Measurements from ENCODE around the gene MORC2. TPM values are rescaled to one million over a fixed set of nuclear protein-coding genes. Genes with fewer than 3 reads are reported as not detected.

The MORC2 gene
- total and polyA plus RNA-seq, 9 of the 15 experiments (the other 6 are each of a cell fraction or from before 2014, with no cell fraction given) = 3.3 to 34.7 (median 16.7) TPM

Small RNA genes lying within 50 kb of the gene (small RNA-seq; reads per million reads assigned to genes)
- gene RF01892 = not detected

Other genes with a start within 250 kb of the MORC2 start
- 33.8 and 42.2 TPM in 2 replicates for gene TUG1, start 491 bp upstream of the MORC2 start, total RNA-seq (2014; rRNA removed)
- gene TUG1, start 491 bp upstream of the MORC2 start, total RNA-seq (2014; rRNA removed; fragmentation: Illumina TruSeq; extraction: Trizol) = 58.8 and 60.5 TPM in 2 replicates
- gene TUG1, start 491 bp upstream of the MORC2 start, total RNA-seq (2015; rRNA removed; fragmentation: Illumina TruSeq; extraction: Trizol) = 65.0 and 71.0 TPM in 2 replicates
- 50.0 and 58.9 TPM in 2 replicates for gene TUG1, start 491 bp upstream of the MORC2 start, total RNA-seq (2021)
- gene TUG1, start 491 bp upstream of the MORC2 start, polyA plus RNA-seq (2011; rRNA removed) = 113 and 132 TPM in 2 replicates
- gene TUG1, start 491 bp upstream of the MORC2 start, polyA plus RNA-seq (2014; fragmentation: Illumina TruSeq; extraction: Trizol) = 87.8 and 115 TPM in 2 replicates
- gene TUG1, start 491 bp upstream of the MORC2 start, polyA plus RNA-seq (2014; fragmentation: Nextera tagmentation; extraction: Ambion mirVana) = 10 to 100 TPM; 24.7 to 25.0 TPM
- 59.9 and 61.8 TPM in 2 replicates for gene TUG1, start 491 bp upstream of the MORC2 start, polyA plus RNA-seq (2014; rRNA removed)
- gene SMTN, start 112.5 kb upstream of the MORC2 start, total RNA-seq (2014; rRNA removed) = 17.8 and 22.3 TPM in 2 replicates
- 8.8 and 11.1 TPM in 2 replicates for gene SMTN, start 112.5 kb upstream of the MORC2 start, total RNA-seq (2014; rRNA removed; fragmentation: Illumina TruSeq; extraction: Trizol)
- 16.0 and 16.1 TPM in 2 replicates for gene SMTN, start 112.5 kb upstream of the MORC2 start, total RNA-seq (2015; rRNA removed; fragmentation: Illumina TruSeq; extraction: Trizol)
- gene SMTN, start 112.5 kb upstream of the MORC2 start, total RNA-seq (2021) = 39.9 and 41.1 TPM in 2 replicates
- 7.7 and 13.7 TPM in 2 replicates for gene SMTN, start 112.5 kb upstream of the MORC2 start, polyA plus RNA-seq (2011; rRNA removed)
- gene SMTN, start 112.5 kb upstream of the MORC2 start, polyA plus RNA-seq (2014; fragmentation: Illumina TruSeq; extraction: Trizol) = 17.6 and 28.4 TPM in 2 replicates
- gene SMTN, start 112.5 kb upstream of the MORC2 start, polyA plus RNA-seq (2014; fragmentation: Nextera tagmentation; extraction: Ambion mirVana) = 1 to 10 TPM; 2.5 to 3.4 TPM
- gene SMTN, start 112.5 kb upstream of the MORC2 start, polyA plus RNA-seq (2014; rRNA removed) = 20.6 and 25.5 TPM in 2 replicates
- gene SELENOM, start 138.8 kb upstream of the MORC2 start, total RNA-seq (2014; rRNA removed) = 6.9 and 10.8 TPM in 2 replicates
- 1.2 and 1.8 TPM in 2 replicates for gene SELENOM, start 138.8 kb upstream of the MORC2 start, total RNA-seq (2014; rRNA removed; fragmentation: Illumina TruSeq; extraction: Trizol)
- 3.7 and 4.1 TPM in 2 replicates for gene SELENOM, start 138.8 kb upstream of the MORC2 start, total RNA-seq (2015; rRNA removed; fragmentation: Illumina TruSeq; extraction: Trizol)
- gene SELENOM, start 138.8 kb upstream of the MORC2 start, total RNA-seq (2021) = 8.5 and 10.9 TPM in 2 replicates
- 4.2 and 7.1 TPM in 2 replicates for gene SELENOM, start 138.8 kb upstream of the MORC2 start, polyA plus RNA-seq (2011; rRNA removed)
- gene SELENOM, start 138.8 kb upstream of the MORC2 start, polyA plus RNA-seq (2014; fragmentation: Illumina TruSeq; extraction: Trizol) = 2.8 and 5.8 TPM in 2 replicates
- 1 to 10 TPM; 1.2 to 2.9 TPM for gene SELENOM, start 138.8 kb upstream of the MORC2 start, polyA plus RNA-seq (2014; fragmentation: Nextera tagmentation; extraction: Ambion mirVana)
- gene SELENOM, start 138.8 kb upstream of the MORC2 start, polyA plus RNA-seq (2014; rRNA removed) = 10.0 and 10.6 TPM in 2 replicates
- 5.9 and 6.4 TPM in 2 replicates for gene INPP5J, start 154.2 kb upstream of the MORC2 start, total RNA-seq (2014; rRNA removed)
- gene INPP5J, start 154.2 kb upstream of the MORC2 start, total RNA-seq (2014; rRNA removed; fragmentation: Illumina TruSeq; extraction: Trizol) = 1.9 and 2.7 TPM in 2 replicates
- 5.8 and 6.7 TPM in 2 replicates for gene INPP5J, start 154.2 kb upstream of the MORC2 start, total RNA-seq (2015; rRNA removed; fragmentation: Illumina TruSeq; extraction: Trizol)
- 6.3 and 7.0 TPM in 2 replicates for gene INPP5J, start 154.2 kb upstream of the MORC2 start, total RNA-seq (2021)
- 1.6 and 21.8 TPM in 2 replicates for gene INPP5J, start 154.2 kb upstream of the MORC2 start, polyA plus RNA-seq (2011; rRNA removed)
- 4.8 and 5.4 TPM in 2 replicates for gene INPP5J, start 154.2 kb upstream of the MORC2 start, polyA plus RNA-seq (2014; fragmentation: Illumina TruSeq; extraction: Trizol)
- gene INPP5J, start 154.2 kb upstream of the MORC2 start, polyA plus RNA-seq (2014; fragmentation: Nextera tagmentation; extraction: Ambion mirVana) = under 1 TPM; 0.10 to 0.78 TPM
- gene INPP5J, start 154.2 kb upstream of the MORC2 start, polyA plus RNA-seq (2014; rRNA removed) = 5.4 and 6.0 TPM in 2 replicates
- gene PLA2G3, start 171.7 kb upstream of the MORC2 start, total RNA-seq (2014; rRNA removed) = 0.53 and 0.68 TPM in 2 replicates
- gene PLA2G3, start 171.7 kb upstream of the MORC2 start, total RNA-seq (2014; rRNA removed; fragmentation: Illumina TruSeq; extraction: Trizol) = 0.22 and 0.36 TPM in 2 replicates
- 0.76 and 1.1 TPM in 2 replicates for gene PLA2G3, start 171.7 kb upstream of the MORC2 start, total RNA-seq (2015; rRNA removed; fragmentation: Illumina TruSeq; extraction: Trizol)
- 0.64 and 0.98 TPM in 2 replicates for gene PLA2G3, start 171.7 kb upstream of the MORC2 start, total RNA-seq (2021)
- 1.4 and 5.4 TPM in 2 replicates for gene PLA2G3, start 171.7 kb upstream of the MORC2 start, polyA plus RNA-seq (2011; rRNA removed)
- gene PLA2G3, start 171.7 kb upstream of the MORC2 start, polyA plus RNA-seq (2014; fragmentation: Illumina TruSeq; extraction: Trizol) = 0.48 and 0.78 TPM in 2 replicates
- under 1 TPM; 0.18 to 0.20 TPM for gene PLA2G3, start 171.7 kb upstream of the MORC2 start, polyA plus RNA-seq (2014; fragmentation: Nextera tagmentation; extraction: Ambion mirVana)
- 0.77 and 1.2 TPM in 2 replicates for gene PLA2G3, start 171.7 kb upstream of the MORC2 start, polyA plus RNA-seq (2014; rRNA removed)
- gene RNF185, start 191.4 kb upstream of the MORC2 start, total RNA-seq (2014; rRNA removed) = 6.5 and 8.4 TPM in 2 replicates
- gene RNF185, start 191.4 kb upstream of the MORC2 start, total RNA-seq (2014; rRNA removed; fragmentation: Illumina TruSeq; extraction: Trizol) = 9.3 and 9.5 TPM in 2 replicates
- 10.8 and 12.5 TPM in 2 replicates for gene RNF185, start 191.4 kb upstream of the MORC2 start, total RNA-seq (2015; rRNA removed; fragmentation: Illumina TruSeq; extraction: Trizol)
- gene RNF185, start 191.4 kb upstream of the MORC2 start, total RNA-seq (2021) = 11.1 and 11.8 TPM in 2 replicates
- 17.6 and 18.3 TPM in 2 replicates for gene RNF185, start 191.4 kb upstream of the MORC2 start, polyA plus RNA-seq (2011; rRNA removed)
- gene RNF185, start 191.4 kb upstream of the MORC2 start, polyA plus RNA-seq (2014; fragmentation: Illumina TruSeq; extraction: Trizol) = 14.2 and 17.1 TPM in 2 replicates
- gene RNF185, start 191.4 kb upstream of the MORC2 start, polyA plus RNA-seq (2014; fragmentation: Nextera tagmentation; extraction: Ambion mirVana) = 1 to 10 TPM; 6.7 to 9.3 TPM
- 15.2 and 15.5 TPM in 2 replicates for gene RNF185, start 191.4 kb upstream of the MORC2 start, polyA plus RNA-seq (2014; rRNA removed)
- 11.1 and 14.5 TPM in 2 replicates for gene LIMK2, start 243.5 kb upstream of the MORC2 start, total RNA-seq (2014; rRNA removed)
- gene LIMK2, start 243.5 kb upstream of the MORC2 start, total RNA-seq (2014; rRNA removed; fragmentation: Illumina TruSeq; extraction: Trizol) = 8.0 and 8.5 TPM in 2 replicates
- gene LIMK2, start 243.5 kb upstream of the MORC2 start, total RNA-seq (2015; rRNA removed; fragmentation: Illumina TruSeq; extraction: Trizol) = 7.9 and 8.9 TPM in 2 replicates
- 14.2 TPM in 2 replicates for gene LIMK2, start 243.5 kb upstream of the MORC2 start, total RNA-seq (2021)
- gene LIMK2, start 243.5 kb upstream of the MORC2 start, polyA plus RNA-seq (2011; rRNA removed) = 4.3 and 6.6 TPM in 2 replicates
- gene LIMK2, start 243.5 kb upstream of the MORC2 start, polyA plus RNA-seq (2014; fragmentation: Illumina TruSeq; extraction: Trizol) = 12.0 and 12.3 TPM in 2 replicates
- gene LIMK2, start 243.5 kb upstream of the MORC2 start, polyA plus RNA-seq (2014; fragmentation: Nextera tagmentation; extraction: Ambion mirVana) = 1 to 10 TPM; 1.1 to 1.3 TPM
- gene LIMK2, start 243.5 kb upstream of the MORC2 start, polyA plus RNA-seq (2014; rRNA removed) = 5.9 and 9.0 TPM in 2 replicates

Data from K562 (cell line).